Type B pancreatic cell (in vitro differentiated cells): ENCODE data around the gene CAMK1D. TPM values are rescaled to one million over a fixed set of nuclear protein-coding genes. Genes with fewer than 3 reads are reported as not detected.

Experiments used
- DNase-seq: peaks from one replicate; pipeline ENCODE4 v3.0.0; 2021; ENCODE audit warnings: mixed read lengths; ENCODE audit not compliant: unreplicated experiment; ENCODE audit errors: extremely low spot score
- H3K27ac Mint-ChIP-seq: 2 replicates; pipeline ENCODE4 v1.8.0; 2021; ENCODE audit warnings: mild to moderate bottlenecking, mixed read lengths
- H3K27me3 Mint-ChIP-seq: 2 replicates; pipeline ENCODE4 v1.8.0; 2021; ENCODE audit warnings: mixed read lengths
- H3K36me3 Mint-ChIP-seq: 2 replicates; pipeline ENCODE4 v1.8.0; 2021; ENCODE audit warnings: mixed read lengths
- H3K4me1 Mint-ChIP-seq: one replicate; pipeline ENCODE4 v1.8.0; 2021; ENCODE audit warnings: mixed read lengths; ENCODE audit not compliant: unreplicated experiment
- H3K4me3 Mint-ChIP-seq: 2 replicates; pipeline ENCODE4 v1.8.0; 2021; ENCODE audit warnings: mild to moderate bottlenecking, mixed read lengths
- H3K9me3 Mint-ChIP-seq: 2 replicates; pipeline ENCODE4 v1.8.0; 2021; ENCODE audit warnings: mixed read lengths
- CTCF ChIP-seq: fragments of 200-600 bp; sonication (generic); conservative IDR thresholded peaks from 2 replicates; pipeline ENCODE4 v1.5.0; 2021; ENCODE audit warnings: antibody characterized with exemption, mild to moderate bottlenecking
- total RNA-seq: library from RNA; stranded (reverse); gene quantifications from 2 replicates; pipeline ENCODE4 v1.2.1, GENCODE V29; 2021; ENCODE audit warnings: low replicate concordance

CAMK1D gene
- total RNA-seq, 1 donor from 2014 or later, result 12.2 TPM

- H3K27ac Mint-ChIP-seq, result no peak overlapping the region
- H3K4me1 Mint-ChIP-seq, result peaks cover under 1% of the 10 kb centered on the region
- no peak for TF ChIP-seq CTCF
- H3K9me3 Mint-ChIP-seq, result no peaks in the 10 kb centered on the region
- H3K4me3 Mint-ChIP-seq, result no peak overlapping the region
- no peaks in the 10 kb centered on the region for H3K27me3 Mint-ChIP-seq
- peaks cover 3% of the 10 kb centered on the region for H3K36me3 Mint-ChIP-seq
- no peak for DNase-seq
Measured at GRCh38 chr10:12369982-12370381, 20.6 kb downstream of the CAMK1D start.

- Mint-ChIP-seq H3K4me3 (no peak overlapping the region), H3K36me3 (no peaks in the 10 kb centered on the region), H3K27ac (no peak overlapping the region), H3K27me3 (no peaks in the 10 kb centered on the region), H3K9me3 (no peaks in the 10 kb centered on the region), H3K4me1 (peaks cover 5% of the 10 kb centered on the region)
- no peak for TF ChIP-seq CTCF
- DNase-seq, result no peak
Measured at GRCh38 chr10:12372846-12373245, 23.5 kb downstream of the CAMK1D start.

GRCh38 chr10:12375076-12375504, 25.7 kb downstream of the CAMK1D start:
- H3K27ac Mint-ChIP-seq, result no peak overlapping the region
- TF ChIP-seq CTCF, result no peak

GRCh38 chr10:12376211-12376610, 26.9 kb downstream of the CAMK1D start:
- peaks cover 5% of the 10 kb centered on the region for H3K4me1 Mint-ChIP-seq
- no peaks in the 10 kb centered on the region for H3K27me3 Mint-ChIP-seq
- no peaks in the 10 kb centered on the region for H3K9me3 Mint-ChIP-seq
- no peaks in the 10 kb centered on the region for H3K36me3 Mint-ChIP-seq
- H3K27ac Mint-ChIP-seq, result no peak overlapping the region
- TF ChIP-seq CTCF, result no peak
- DNase-seq, result no peak
- H3K4me3 Mint-ChIP-seq, result no peak overlapping the region

More at GRCh38 chr10:12375076-12375504, 25.7 kb downstream of the CAMK1D start:
- Mint-ChIP-seq H3K4me3 (no peak overlapping the region), H3K27me3 (no peaks in the 10 kb centered on the region), H3K36me3 (no peaks in the 10 kb centered on the region), H3K9me3 (no peaks in the 10 kb centered on the region), H3K4me1 (peaks cover 5% of the 10 kb centered on the region)
- no peak for DNase-seq

GRCh38 chr10:12377658-12378290, 28.4 kb downstream of the CAMK1D start:
- no peaks in the 10 kb centered on the region for H3K27me3 Mint-ChIP-seq
- no peak overlapping the region for H3K27ac Mint-ChIP-seq
- H3K9me3 Mint-ChIP-seq, result no peaks in the 10 kb centered on the region
- no peak overlapping the region for H3K4me3 Mint-ChIP-seq
- no peak for DNase-seq
- no peak for TF ChIP-seq CTCF
- H3K36me3 Mint-ChIP-seq, result no peaks in the 10 kb centered on the region
- H3K4me1 Mint-ChIP-seq, result peaks cover 5% of the 10 kb centered on the region
